ENCODE results near the gene SLC22A23. TPM values are rescaled to one million over a fixed set of nuclear protein-coding genes. Genes with fewer than 3 reads are reported as not detected.

The SLC22A23 gene
- total and polyA plus RNA-seq, 7 donors: 8.1 to 18.7 (median 12.0) TPM

DNA sequence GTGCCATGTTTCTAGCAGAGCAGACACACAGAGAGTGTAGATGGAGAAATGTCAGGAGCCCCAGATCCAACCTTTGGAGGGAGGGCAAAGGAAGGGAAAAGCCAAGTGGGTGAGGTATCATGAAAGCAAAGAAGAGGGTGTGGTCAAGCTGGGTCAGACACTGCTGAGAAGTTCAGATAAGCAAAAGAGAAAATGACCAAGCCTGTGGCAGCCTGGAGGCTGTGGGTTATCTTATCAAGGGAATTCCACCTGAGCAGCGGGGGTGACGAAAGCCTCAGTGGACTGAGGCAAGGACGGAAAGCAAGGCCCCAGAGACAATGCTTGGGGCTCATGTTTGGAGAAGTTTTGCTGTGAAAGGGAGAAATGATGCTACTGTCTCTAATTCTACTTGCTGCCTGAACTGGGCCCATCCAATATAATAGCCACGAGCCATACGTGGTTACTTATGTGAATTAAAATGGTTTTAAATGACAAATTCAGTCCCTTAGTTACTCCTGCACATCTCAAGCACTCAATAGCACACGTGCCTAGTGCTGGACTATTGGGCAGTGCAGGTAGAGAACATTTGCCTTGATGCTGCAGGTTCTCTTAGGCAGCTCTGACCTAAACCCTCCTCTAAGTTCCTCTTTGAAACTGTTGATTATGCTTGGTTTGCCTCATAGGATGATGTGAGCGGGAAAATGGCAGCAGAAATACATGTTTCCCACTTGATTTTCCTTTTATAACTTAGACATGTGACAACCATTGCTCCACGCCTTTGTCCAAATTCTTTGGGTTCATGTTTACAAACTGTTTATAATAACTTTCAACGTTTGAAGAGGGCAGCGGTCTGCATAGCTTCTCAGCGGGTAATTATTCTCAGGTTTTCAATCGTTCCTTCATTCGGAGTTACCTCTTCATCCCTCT lies 63.7 kb downstream of the SLC22A23 start:
- no peak for DNase-seq
- Histone ChIP-seq H3K9me3 (no peaks in the 10 kb centered on the region), H3K4me1 (peaks cover 0 to 9% (median 3%) of the 10 kb centered on the region in 4 donors), H3K27ac (no peak overlapping the region), H3K4me3 (no peak overlapping the region), H3K27me3 (no peaks in the 10 kb centered on the region), H3K36me3 (no peaks in the 10 kb centered on the region)
- intact Hi-C loops (cut with DNase I): no loop called here
- TF ChIP-seq POLR2AphosphoS5 (IDR thresholded peaks at IDR 0.05) (no peak), CTCF (IDR thresholded peaks at IDR 0.05) (no peak), EP300 (IDR thresholded peaks at IDR 0.05) (no peak), POLR2A (IDR thresholded peaks at IDR 0.05) (no peak)
- WGBS, 2 donors: 59 to 83% methylated on average over 13 of the region's 13 CpGs

DNA sequence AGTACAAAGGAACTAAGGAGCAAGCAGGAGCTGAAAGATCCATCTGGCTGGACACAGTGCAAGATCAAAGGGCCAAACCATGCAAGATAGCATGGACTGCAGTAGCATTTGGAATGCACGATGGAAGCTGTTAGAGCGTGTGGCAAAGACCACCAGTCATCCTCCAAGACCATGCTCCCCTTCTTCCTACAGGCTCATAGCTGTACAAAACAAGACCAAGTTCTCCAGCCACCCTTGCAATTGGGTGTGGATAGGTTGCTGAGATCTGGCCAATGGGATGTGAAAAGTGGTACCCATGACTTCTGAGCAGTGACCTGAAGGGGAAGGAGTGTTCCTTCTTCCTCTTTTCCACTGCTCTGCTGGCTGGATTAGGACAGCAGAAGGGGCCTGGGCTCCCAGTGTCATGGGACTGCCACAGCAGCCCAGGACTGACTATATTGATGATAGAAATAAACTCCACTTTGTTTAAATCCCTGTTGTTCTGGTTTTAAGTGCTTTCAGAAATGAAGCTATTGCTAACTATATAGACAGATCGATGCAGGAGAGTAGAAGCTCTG lies 64.9 kb downstream of the SLC22A23 start:
- Histone ChIP-seq H3K9me3 (no peaks in the 10 kb centered on the region), H3K36me3 (no peaks in the 10 kb centered on the region), H3K4me1 (no peaks in the 10 kb centered on the region), H3K4me3 (no peak overlapping the region), H3K27ac (no peak overlapping the region), H3K27me3 (no peaks in the 10 kb centered on the region)
- TF ChIP-seq POLR2A (IDR thresholded peaks at IDR 0.05): no peak
- TF ChIP-seq CTCF (IDR thresholded peaks at IDR 0.05): no peak
- no peak for TF ChIP-seq POLR2AphosphoS5 (IDR thresholded peaks at IDR 0.05)
- intact Hi-C loops (cut with DNase I): no loop called here
- DNase-seq: peak; percentile 17
- WGBS, 2 donors: 96% methylated on average over 3 of the region's 3 CpGs

DNA sequence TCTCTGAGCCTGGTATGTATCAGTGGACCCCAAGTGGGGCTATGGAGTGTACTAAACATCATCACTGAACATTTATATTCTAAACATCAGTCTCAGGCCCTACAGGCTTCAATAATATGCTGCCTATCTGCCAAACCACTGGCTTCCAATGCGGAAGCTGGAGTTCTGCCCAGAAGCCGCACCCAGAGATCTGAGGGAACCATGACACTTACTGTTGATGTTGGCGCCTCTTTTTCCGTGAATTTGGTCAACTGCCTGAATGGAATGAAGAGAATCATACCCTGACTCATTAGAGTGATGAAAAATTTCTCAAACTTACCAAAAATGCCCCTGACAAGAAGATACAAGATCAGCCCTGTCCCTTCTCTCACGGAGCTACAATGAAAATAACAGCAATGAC lies 66.2 kb downstream of the SLC22A23 start:
- Histone ChIP-seq H3K4me1 (peaks cover 0 to under 1% (median 0%) of the 10 kb centered on the region in 4 donors), H3K36me3 (no peaks in the 10 kb centered on the region), H3K27ac (peak overlapping the region in 2 of 4 donors; percentile 0 to 62), H3K9me3 (no peaks in the 10 kb centered on the region), H3K27me3 (no peaks in the 10 kb centered on the region), H3K4me3 (no peak overlapping the region)
- 18 to 73% methylated on average over 5 of the region's 5 CpGs for WGBS, 2 donors
- intact Hi-C loops (cut with DNase I): no loop called here
- TF ChIP-seq POLR2A (IDR thresholded peaks at IDR 0.05) (no peak), POLR2AphosphoS5 (IDR thresholded peaks at IDR 0.05) (no peak), EP300 (IDR thresholded peaks at IDR 0.05) (no peak), CTCF (IDR thresholded peaks at IDR 0.05) (no peak)
- DNase-seq: peak; percentile 68

DNA sequence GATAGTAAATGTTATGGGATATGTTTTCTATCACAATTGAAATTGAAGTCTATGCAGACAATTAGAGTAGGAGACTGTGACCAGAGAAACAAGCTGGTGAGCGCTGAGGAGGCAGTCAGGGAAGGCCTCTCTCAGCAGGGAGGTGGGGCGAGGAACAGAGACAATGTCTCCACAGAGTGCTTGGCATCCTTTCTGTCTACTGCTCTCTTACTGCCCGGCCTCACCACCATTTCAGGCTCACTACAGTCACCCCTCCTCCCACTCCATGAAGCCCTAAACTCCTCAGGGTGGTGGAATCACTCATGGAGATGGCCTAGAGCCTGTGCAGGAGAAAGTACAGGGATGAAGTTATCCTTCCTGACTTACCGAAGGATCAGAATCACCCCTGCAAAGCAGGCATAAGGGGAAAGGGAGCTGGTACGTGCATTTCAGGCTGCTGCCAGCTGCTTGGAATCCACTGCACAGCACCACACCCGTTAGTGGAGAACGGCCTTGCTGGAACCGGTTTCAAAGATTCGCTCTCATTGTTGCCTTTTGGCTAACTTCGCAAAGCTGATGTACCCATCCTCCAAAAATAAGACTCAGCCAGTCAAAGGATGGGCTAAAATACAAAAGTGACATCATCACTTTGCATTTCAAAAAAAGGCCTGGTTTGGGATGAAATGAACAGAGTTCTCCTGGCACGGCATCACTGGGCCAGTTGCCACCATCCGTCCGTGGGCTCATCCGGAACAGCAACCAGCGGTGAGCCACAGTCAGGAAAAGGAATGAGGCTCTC lies 67.3 kb downstream of the SLC22A23 start:
- Histone ChIP-seq H3K4me1 (peaks cover 0 to 12% (median 0%) of the 10 kb centered on the region in 4 donors), H3K36me3 (no peaks in the 10 kb centered on the region), H3K27ac (peak overlapping the region; percentile 1 to 62 (median 20)), H3K27me3 (no peaks in the 10 kb centered on the region), H3K9me3 (no peaks in the 10 kb centered on the region), H3K4me3 (no peak overlapping the region)
- no peak for DNase-seq
- TF ChIP-seq EP300 (IDR thresholded peaks at IDR 0.05) (no peak), POLR2AphosphoS5 (IDR thresholded peaks at IDR 0.05) (no peak), CTCF (IDR thresholded peaks at IDR 0.05) (no peak), POLR2A (IDR thresholded peaks at IDR 0.05) (no peak)
- intact Hi-C loops (cut with DNase I): no loop called here
- 68 to 84% methylated on average over 15 of the region's 15 CpGs for WGBS, 2 donors

All from sigmoid colon (tissue), 7 donors.